ENCODE measurements around the gene ACOT9.
A peak's percentile ranks its signal among the peaks of the same experiment; 100 is the strongest.

The ACOT9 gene, protein sequence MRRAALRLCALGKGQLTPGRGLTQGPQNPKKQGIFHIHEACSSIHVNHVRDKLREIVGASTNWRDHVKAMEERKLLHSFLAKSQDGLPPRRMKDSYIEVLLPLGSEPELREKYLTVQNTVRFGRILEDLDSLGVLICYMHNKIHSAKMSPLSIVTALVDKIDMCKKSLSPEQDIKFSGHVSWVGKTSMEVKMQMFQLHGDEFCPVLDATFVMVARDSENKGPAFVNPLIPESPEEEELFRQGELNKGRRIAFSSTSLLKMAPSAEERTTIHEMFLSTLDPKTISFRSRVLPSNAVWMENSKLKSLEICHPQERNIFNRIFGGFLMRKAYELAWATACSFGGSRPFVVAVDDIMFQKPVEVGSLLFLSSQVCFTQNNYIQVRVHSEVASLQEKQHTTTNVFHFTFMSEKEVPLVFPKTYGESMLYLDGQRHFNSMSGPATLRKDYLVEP
- total RNA-seq, result 41.6 to 75.0 (median 47.5) reads per million in 9 experiments

GRCh38 chrX:23742697-23743622 lies at the start of gene ACOT9:
TSS of gene ACOT9 (minus strand) at chrX:23743276. CDS start at chrX:23743144, 132 bp downstream.
- H3K27ac Mint-ChIP-seq, result peak within 1 kb of the TSS; percentile 89
- H3K27me3 Mint-ChIP-seq, result no peaks in the 10 kb centered on the region
- peaks cover 21 to 28% of the 10 kb centered on the region in 2 donors for H3K4me1 Mint-ChIP-seq (ENCODE audit: low read depth in 2 of 2)
- H3K4me3 Mint-ChIP-seq, result peak within 1 kb of the TSS; percentile 83 to 88
- peaks cover 3% of the 10 kb centered on the region for H3K36me3 Mint-ChIP-seq (ENCODE audit: insufficient read depth)
- DNase-seq (peak; percentile 60 to 63 (median 63)), ATAC-seq (replicated peaks) (peak; percentile 89)
- H3K9me3 Mint-ChIP-seq, result no peaks in the 10 kb centered on the region

DNA sequence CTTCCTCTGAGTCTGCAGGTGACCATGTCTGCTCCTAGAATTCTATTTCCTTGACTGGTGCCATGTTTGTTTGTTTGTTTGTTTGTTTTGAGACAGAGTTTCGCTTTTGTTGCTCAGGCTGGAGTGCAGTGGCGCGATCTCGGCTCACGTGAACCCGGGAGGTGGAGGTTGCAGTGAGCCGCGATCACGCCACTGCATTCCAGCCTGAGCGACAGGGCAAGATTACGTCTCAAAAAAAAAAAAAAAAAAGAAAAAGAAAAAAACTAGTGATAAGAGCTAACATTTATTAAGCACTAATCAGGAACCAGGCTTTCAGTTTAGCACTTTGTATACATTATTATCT lies 47.0 kb upstream of the ACOT9 start:
- Mint-ChIP-seq H3K36me3 (ENCODE audit: insufficient read depth) (peaks cover 25% of the 10 kb centered on the region), H3K4me1 (ENCODE audit: low read depth in 2 of 2) (peaks cover 1 to 7% of the 10 kb centered on the region in 2 donors), H3K27me3 (no peaks in the 10 kb centered on the region), H3K27ac (no peak overlapping the region), H3K9me3 (no peaks in the 10 kb centered on the region), H3K4me3 (no peak overlapping the region)
- no peak for DNase-seq
- no peak for ATAC-seq (replicated peaks)

- peaks cover 2 to 9% of the 10 kb centered on the region in 2 donors for H3K4me1 Mint-ChIP-seq (ENCODE audit: low read depth in 2 of 2)
- no peaks in the 10 kb centered on the region for H3K9me3 Mint-ChIP-seq
- no peaks in the 10 kb centered on the region for H3K27me3 Mint-ChIP-seq
- DNase-seq (no peak), ATAC-seq (replicated peaks) (no peak)
- H3K36me3 Mint-ChIP-seq (ENCODE audit: insufficient read depth), result peaks cover 30% of the 10 kb centered on the region
- H3K4me3 Mint-ChIP-seq, result no peak overlapping the region
- H3K27ac Mint-ChIP-seq, result no peak overlapping the region
Measured at GRCh38 chrX:23789386-23790154, 46.5 kb upstream of the ACOT9 start.

DNA sequence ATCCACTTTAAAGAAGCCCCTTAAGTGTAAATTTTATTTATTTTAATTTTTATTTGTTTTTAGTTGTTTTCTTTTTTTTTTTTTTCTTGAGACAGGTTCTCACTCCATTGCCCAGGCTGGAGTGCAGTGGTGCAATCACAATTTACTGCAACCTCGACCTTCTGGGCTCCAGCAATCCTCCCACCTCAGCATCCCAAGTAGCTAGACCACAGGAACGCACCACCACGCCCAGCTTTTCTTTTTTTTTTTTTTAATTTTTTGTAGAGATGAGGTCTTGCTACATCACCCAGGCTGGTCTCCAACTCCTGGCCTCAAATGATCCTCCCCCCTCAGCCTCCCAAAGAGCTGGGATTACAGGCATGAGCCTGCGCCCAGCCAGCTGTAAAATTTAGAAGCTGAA lies 45.9 kb upstream of the ACOT9 start:
- Mint-ChIP-seq H3K27me3 (no peaks in the 10 kb centered on the region), H3K36me3 (ENCODE audit: insufficient read depth) (peaks cover 37% of the 10 kb centered on the region), H3K9me3 (no peaks in the 10 kb centered on the region), H3K4me1 (ENCODE audit: low read depth in 2 of 2) (peaks cover 5 to 16% of the 10 kb centered on the region in 2 donors), H3K27ac (no peak overlapping the region), H3K4me3 (no peak overlapping the region)
- no peak for ATAC-seq (replicated peaks)
- DNase-seq, result no peak

DNA sequence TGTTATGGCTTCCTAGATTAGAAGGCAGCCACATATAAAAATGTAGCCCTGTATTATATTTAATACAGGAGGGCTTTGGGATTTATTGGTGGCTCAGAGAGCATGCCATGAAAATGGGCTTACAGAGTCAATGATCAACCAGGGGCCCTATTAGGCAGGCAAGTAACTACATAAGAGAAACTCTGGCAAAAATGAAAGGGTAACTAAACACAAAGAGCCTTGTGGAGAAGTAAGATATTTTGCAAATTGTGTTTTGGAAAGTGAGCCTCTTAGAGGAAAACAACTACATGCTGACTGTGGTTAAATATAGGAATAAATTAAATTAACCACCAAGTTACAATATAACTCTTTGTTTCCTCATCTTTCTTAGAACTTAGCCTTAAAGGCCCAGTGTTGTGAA lies 45.4 kb upstream of the ACOT9 start:
- Mint-ChIP-seq H3K4me1 (ENCODE audit: low read depth in 2 of 2) (peaks cover 8 to 18% of the 10 kb centered on the region in 2 donors), H3K4me3 (no peak overlapping the region), H3K36me3 (ENCODE audit: insufficient read depth) (peaks cover 41% of the 10 kb centered on the region), H3K27ac (no peak overlapping the region), H3K27me3 (no peaks in the 10 kb centered on the region), H3K9me3 (no peaks in the 10 kb centered on the region)
- ATAC-seq (replicated peaks) (no peak), DNase-seq (no peak)

DNA sequence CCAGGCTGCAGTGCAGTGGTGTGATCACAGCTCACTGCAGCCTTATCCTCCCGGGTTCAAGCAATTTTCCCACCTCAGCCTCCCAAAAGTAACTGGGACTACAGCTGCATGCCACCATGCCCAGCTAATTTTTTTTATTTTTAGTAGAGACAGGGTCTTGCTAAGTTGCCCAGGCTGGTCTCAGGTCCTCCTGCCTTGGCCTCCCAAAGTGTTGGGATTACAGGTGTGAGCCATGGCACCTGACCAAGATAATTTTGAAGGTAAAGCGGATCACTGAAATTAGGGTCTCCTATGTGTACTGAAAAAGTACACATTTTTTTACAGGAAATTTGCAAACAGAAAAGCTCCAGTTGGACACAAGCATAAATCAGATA lies 44.7 kb upstream of the ACOT9 start:
- no peaks in the 10 kb centered on the region for H3K9me3 Mint-ChIP-seq
- DNase-seq (no peak), ATAC-seq (replicated peaks) (no peak)
- no peaks in the 10 kb centered on the region for H3K27me3 Mint-ChIP-seq
- H3K27ac Mint-ChIP-seq, result no peak overlapping the region
- H3K36me3 Mint-ChIP-seq (ENCODE audit: insufficient read depth), result peaks cover 49% of the 10 kb centered on the region
- no peak overlapping the region for H3K4me3 Mint-ChIP-seq
- H3K4me1 Mint-ChIP-seq (ENCODE audit: low read depth in 2 of 2), result peaks cover 8 to 19% of the 10 kb centered on the region in 2 donors

GRCh38 chrX:23786268-23786815 lies 43.3 kb upstream of the ACOT9 start:
- DNase-seq (no peak), ATAC-seq (replicated peaks) (no peak)
- Mint-ChIP-seq H3K4me3 (no peak overlapping the region), H3K27ac (peak overlapping the region in 1 of 2 donors; percentile 51), H3K9me3 (no peaks in the 10 kb centered on the region), H3K27me3 (no peaks in the 10 kb centered on the region), H3K4me1 (ENCODE audit: low read depth in 2 of 2) (peaks cover 13 to 25% of the 10 kb centered on the region in 2 donors), H3K36me3 (ENCODE audit: insufficient read depth) (peaks cover 62% of the 10 kb centered on the region)

DNA sequence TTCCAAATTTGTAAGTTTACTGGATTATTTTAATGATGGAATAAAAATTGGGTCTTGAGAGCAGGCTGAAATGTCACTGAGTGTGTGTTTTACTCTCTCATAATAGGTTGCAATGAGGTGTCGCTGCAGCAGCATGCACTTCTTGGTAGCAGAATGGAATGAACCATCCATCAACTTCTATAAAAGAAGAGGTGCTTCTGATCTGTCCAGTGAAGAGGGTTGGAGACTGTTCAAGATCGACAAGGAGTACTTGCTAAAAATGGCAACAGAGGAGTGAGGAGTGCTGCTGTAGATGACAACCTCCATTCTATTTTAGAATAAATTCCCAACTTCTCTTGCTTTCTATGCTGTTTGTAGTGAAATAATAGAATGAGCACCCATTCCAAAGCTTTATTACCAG lies 42.5 kb upstream of the ACOT9 start:
- ATAC-seq (replicated peaks) (no peak), DNase-seq (no peak)
- peak overlapping the region; percentile 38 to 90 for H3K27ac Mint-ChIP-seq
- peak overlapping the region; percentile 14 to 95 for H3K4me3 Mint-ChIP-seq
- H3K36me3 Mint-ChIP-seq (ENCODE audit: insufficient read depth), result peaks cover 62% of the 10 kb centered on the region
- H3K9me3 Mint-ChIP-seq, result no peaks in the 10 kb centered on the region
- no peaks in the 10 kb centered on the region for H3K27me3 Mint-ChIP-seq
- H3K4me1 Mint-ChIP-seq (ENCODE audit: low read depth in 2 of 2), result peaks cover 13 to 25% of the 10 kb centered on the region in 2 donors

GRCh38 chrX:23784470-23785331 lies 41.6 kb upstream of the ACOT9 start:
- Mint-ChIP-seq H3K27ac (peak overlapping the region; percentile 90 to 95), H3K27me3 (no peaks in the 10 kb centered on the region), H3K9me3 (no peaks in the 10 kb centered on the region), H3K4me3 (peak overlapping the region; percentile 95 to 96), H3K36me3 (ENCODE audit: insufficient read depth) (peaks cover 62% of the 10 kb centered on the region), H3K4me1 (ENCODE audit: low read depth in 2 of 2) (peaks cover 13 to 25% of the 10 kb centered on the region in 2 donors)
- ATAC-seq (replicated peaks), result no peak
- DNase-seq, result no peak

DNA sequence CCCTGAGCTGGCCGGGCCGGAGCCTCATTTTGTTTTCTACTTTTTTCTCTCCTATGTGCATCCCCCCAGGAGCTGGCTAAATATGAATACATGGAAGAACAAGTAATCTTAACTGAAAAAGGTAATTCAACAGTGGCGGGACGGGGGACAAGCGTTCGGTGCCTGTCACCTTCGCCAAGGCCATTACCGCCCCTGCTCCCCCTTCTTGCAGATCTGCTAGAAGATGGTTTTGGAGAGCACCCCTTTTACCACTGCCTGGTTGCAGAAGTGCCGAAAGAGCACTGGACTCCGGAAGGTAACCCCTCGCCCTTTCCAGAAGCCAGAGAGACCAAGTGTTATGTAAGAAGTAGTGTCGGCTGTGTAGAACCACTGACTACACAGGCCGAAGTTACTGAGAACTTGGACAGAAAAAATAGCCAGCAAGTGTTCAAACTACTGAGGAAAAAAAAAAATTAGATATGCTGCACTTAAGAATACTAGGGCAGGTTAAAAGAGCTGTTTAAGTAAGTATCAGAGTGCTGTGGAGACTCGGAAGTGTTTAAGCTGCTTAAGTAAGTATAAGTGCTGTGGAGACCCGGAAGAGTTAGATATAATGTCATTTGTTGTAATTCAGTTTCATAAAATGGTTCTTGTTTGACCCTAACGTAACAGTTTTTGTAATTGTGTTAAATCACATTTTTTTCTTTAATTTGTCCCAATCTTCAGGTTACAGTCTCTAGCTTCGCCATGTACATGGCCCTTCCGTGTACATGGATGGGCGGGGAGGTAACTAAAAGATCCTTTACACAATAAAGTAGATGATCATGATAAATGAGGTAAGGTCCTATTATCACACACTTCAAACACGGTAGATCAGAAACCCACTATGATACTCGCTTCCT lies 40.8 kb upstream of the ACOT9 start:
- peak overlapping the region; percentile 90 to 95 for H3K27ac Mint-ChIP-seq
- H3K9me3 Mint-ChIP-seq, result no peaks in the 10 kb centered on the region
- DNase-seq, result no peak
- no peaks in the 10 kb centered on the region for H3K27me3 Mint-ChIP-seq
- H3K4me3 Mint-ChIP-seq, result peak overlapping the region; percentile 95 to 96
- H3K36me3 Mint-ChIP-seq (ENCODE audit: insufficient read depth), result peaks cover 62% of the 10 kb centered on the region
- H3K4me1 Mint-ChIP-seq (ENCODE audit: low read depth in 2 of 2), result peaks cover 13 to 25% of the 10 kb centered on the region in 2 donors
- ATAC-seq (replicated peaks), result no peak

- DNase-seq (peak; percentile 89 to 92 (median 91)), ATAC-seq (replicated peaks) (peak; percentile 85)
- H3K27me3 Mint-ChIP-seq, result no peaks in the 10 kb centered on the region
- H3K4me3 Mint-ChIP-seq, result peak within 1 kb of the TSS; percentile 95 to 96
- H3K36me3 Mint-ChIP-seq (ENCODE audit: insufficient read depth), result peaks cover 62% of the 10 kb centered on the region
- peaks cover 13 to 25% of the 10 kb centered on the region in 2 donors for H3K4me1 Mint-ChIP-seq (ENCODE audit: low read depth in 2 of 2)
- peak within 1 kb of the TSS; percentile 90 to 95 for H3K27ac Mint-ChIP-seq
- no peaks in the 10 kb centered on the region for H3K9me3 Mint-ChIP-seq
Measured at GRCh38 chrX:23782863-23783588, 40.0 kb upstream of the ACOT9 start, which contains the start of gene SAT1. TSS of gene SAT1 (plus strand) at chrX:23783173. CDS start at chrX:23783352, 179 bp downstream.
